Measurements from ENCODE around the gene GASK1B.

Gene GASK1B

DNA sequence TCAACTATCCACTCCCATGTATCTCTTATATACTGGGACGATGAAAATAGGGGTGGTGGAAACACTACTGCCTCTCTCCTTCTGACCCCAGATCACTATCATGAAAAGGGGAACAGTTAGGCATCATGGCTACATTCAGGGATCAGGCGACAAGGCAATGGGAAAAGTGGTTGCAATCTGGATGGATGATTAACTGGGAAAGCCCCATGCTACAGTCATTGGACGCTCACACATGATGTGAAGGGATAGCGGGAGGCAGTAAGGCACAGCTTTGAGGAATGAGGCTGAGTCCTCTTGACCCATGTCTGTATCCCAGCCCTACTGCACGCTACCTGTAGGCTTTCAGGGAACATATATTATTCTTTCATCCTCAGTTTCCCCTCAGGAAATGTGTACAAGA lies 10.2 kb downstream of the GASK1B start:
- Histone ChIP-seq H3K4me1 (ENCODE audit: insufficient read depth, low read length, poor library complexity, severe bottlenecking) (no peaks in the 10 kb centered on the region), H3K9me2 (replicated peaks; ENCODE audit: low read depth, low read length) (no peaks in the 10 kb centered on the region), H3F3A (ENCODE audit: low read depth) (no peaks in the 10 kb centered on the region), H3K9me3 (ENCODE audit: insufficient read depth, low read depth, low read length) (no peaks in the 10 kb centered on the region), H3K4me3 (ENCODE audit: low read length, poor library complexity, severe bottlenecking) (no peak overlapping the region), H3K9ac (ENCODE audit: low read depth, low read length, poor library complexity, severe bottlenecking) (no peak overlapping the region), H3K79me2 (ENCODE audit: insufficient read depth, low read length) (no peaks in the 10 kb centered on the region), H4K20me1 (ENCODE audit: insufficient read depth, low read length, poor library complexity, severe bottlenecking) (no peaks in the 10 kb centered on the region), H3K36me3 (ENCODE audit: insufficient read depth, low read length) (no peaks in the 10 kb centered on the region), H3K4me2 (ENCODE audit: low read depth, low read length, poor library complexity, severe bottlenecking) (no peak overlapping the region), H2AFZ (ENCODE audit: low read length) (no peak overlapping the region), H3K27me3 (ENCODE audit: insufficient read depth, low read length, poor library complexity, severe bottlenecking) (peaks cover 64% of the 10 kb centered on the region)
- TF ChIP-seq, protein P1, sequence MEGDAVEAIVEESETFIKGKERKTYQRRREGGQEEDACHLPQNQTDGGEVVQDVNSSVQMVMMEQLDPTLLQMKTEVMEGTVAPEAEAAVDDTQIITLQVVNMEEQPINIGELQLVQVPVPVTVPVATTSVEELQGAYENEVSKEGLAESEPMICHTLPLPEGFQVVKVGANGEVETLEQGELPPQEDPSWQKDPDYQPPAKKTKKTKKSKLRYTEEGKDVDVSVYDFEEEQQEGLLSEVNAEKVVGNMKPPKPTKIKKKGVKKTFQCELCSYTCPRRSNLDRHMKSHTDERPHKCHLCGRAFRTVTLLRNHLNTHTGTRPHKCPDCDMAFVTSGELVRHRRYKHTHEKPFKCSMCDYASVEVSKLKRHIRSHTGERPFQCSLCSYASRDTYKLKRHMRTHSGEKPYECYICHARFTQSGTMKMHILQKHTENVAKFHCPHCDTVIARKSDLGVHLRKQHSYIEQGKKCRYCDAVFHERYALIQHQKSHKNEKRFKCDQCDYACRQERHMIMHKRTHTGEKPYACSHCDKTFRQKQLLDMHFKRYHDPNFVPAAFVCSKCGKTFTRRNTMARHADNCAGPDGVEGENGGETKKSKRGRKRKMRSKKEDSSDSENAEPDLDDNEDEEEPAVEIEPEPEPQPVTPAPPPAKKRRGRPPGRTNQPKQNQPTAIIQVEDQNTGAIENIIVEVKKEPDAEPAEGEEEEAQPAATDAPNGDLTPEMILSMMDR (conservative IDR thresholded peaks at IDR 0.05; ENCODE audit: low read length), result no peak
- TF ChIP-seq EZH2phosphoT487 (IDR thresholded peaks at IDR 0.05; ENCODE audit: borderline replicate concordance), result no peak

DNA sequence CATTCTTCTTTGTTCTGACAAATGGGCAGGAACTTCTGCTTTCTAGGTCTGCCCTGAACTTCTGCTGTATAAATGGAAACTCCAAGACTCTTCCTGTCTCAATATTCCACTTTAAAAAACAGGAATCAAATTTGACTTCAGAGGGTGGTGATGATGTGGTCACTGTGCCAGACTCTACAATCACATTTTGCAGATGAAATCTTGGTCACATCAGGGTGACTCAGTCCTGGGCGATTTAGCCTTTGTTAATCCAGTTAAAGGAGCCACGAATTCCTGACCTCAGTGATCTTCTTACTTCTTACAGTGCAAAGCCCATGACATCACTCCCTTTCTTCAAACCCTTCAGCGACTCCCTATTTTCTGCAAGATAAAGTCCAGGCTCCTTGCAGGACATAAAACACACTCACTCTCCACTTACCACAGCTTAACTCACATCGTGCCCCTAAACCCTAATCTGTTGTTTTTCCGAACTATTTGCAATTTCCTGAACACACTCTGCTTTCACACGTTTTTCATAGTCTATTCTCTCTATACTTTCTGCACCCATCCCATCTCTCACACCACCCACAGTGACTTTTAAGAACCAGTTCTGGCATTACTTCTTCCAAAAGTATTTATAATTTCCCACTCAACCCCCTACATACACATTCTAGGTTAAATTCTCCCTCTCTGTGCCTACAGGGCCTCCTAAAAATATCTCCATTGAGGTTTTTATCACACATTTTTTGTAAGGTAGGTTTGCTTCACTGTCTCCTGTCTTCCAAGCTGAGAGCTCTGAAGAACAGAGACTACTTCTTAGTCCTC lies 11.1 kb downstream of the GASK1B start:
- Histone ChIP-seq H3K4me1 (ENCODE audit: insufficient read depth, low read length, poor library complexity, severe bottlenecking) (no peaks in the 10 kb centered on the region), H3K27me3 (ENCODE audit: insufficient read depth, low read length, poor library complexity, severe bottlenecking) (peaks cover 73% of the 10 kb centered on the region), H3K36me3 (ENCODE audit: insufficient read depth, low read length) (no peaks in the 10 kb centered on the region), H3K4me3 (ENCODE audit: low read length, poor library complexity, severe bottlenecking) (no peak overlapping the region), H3K9ac (ENCODE audit: low read depth, low read length, poor library complexity, severe bottlenecking) (no peak overlapping the region), H3F3A (ENCODE audit: low read depth) (no peaks in the 10 kb centered on the region), H2AFZ (ENCODE audit: low read length) (no peak overlapping the region), H3K79me2 (ENCODE audit: insufficient read depth, low read length) (no peaks in the 10 kb centered on the region), H3K4me2 (ENCODE audit: low read depth, low read length, poor library complexity, severe bottlenecking) (no peak overlapping the region), H4K20me1 (ENCODE audit: insufficient read depth, low read length, poor library complexity, severe bottlenecking) (no peaks in the 10 kb centered on the region), H3K9me2 (replicated peaks; ENCODE audit: low read depth, low read length) (no peaks in the 10 kb centered on the region), H3K9me3 (ENCODE audit: insufficient read depth, low read depth, low read length) (no peaks in the 10 kb centered on the region)
- no peak for TF ChIP-seq EZH2phosphoT487 (IDR thresholded peaks at IDR 0.05; ENCODE audit: borderline replicate concordance)
- TF ChIP-seq, protein P1 (conservative IDR thresholded peaks at IDR 0.05; ENCODE audit: low read length), result no peak

DNA sequence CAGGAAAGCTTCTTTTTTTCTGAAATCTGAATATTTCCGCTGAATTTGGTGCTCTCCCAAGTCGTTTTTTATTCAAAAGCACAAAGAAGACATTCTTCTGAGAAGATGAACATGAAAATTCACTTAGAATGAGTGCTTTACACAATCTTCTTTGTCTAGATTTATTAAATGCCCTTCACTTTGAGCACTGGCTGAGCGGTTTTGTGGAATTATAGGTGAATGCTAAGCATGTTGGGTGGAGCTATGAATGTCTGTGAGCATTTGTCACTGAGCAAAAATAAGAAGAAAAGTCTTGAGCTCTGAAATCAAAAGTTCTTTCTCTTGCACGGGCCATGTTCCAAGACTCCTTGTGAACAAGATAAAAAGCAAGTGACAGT lies 13.1 kb downstream of the GASK1B start:
- Histone ChIP-seq H2AFZ (ENCODE audit: low read length) (no peak overlapping the region), H3K36me3 (ENCODE audit: insufficient read depth, low read length) (no peaks in the 10 kb centered on the region)

More for the DNA sequence above, 13.1 kb downstream of the GASK1B start:
- Histone ChIP-seq H3K4me1 (ENCODE audit: insufficient read depth, low read length, poor library complexity, severe bottlenecking) (no peaks in the 10 kb centered on the region), H3K27me3 (ENCODE audit: insufficient read depth, low read length, poor library complexity, severe bottlenecking) (peaks cover 68% of the 10 kb centered on the region), H3F3A (ENCODE audit: low read depth) (no peaks in the 10 kb centered on the region), H3K9me2 (replicated peaks; ENCODE audit: low read depth, low read length) (no peaks in the 10 kb centered on the region), H3K9ac (ENCODE audit: low read depth, low read length, poor library complexity, severe bottlenecking) (no peak overlapping the region), H3K9me3 (ENCODE audit: insufficient read depth, low read depth, low read length) (no peaks in the 10 kb centered on the region), H3K79me2 (ENCODE audit: insufficient read depth, low read length) (no peaks in the 10 kb centered on the region), H3K4me3 (ENCODE audit: low read length, poor library complexity, severe bottlenecking) (no peak overlapping the region), H4K20me1 (ENCODE audit: insufficient read depth, low read length, poor library complexity, severe bottlenecking) (no peaks in the 10 kb centered on the region), H3K4me2 (ENCODE audit: low read depth, low read length, poor library complexity, severe bottlenecking) (no peak overlapping the region)
- TF ChIP-seq, protein P1 (conservative IDR thresholded peaks at IDR 0.05; ENCODE audit: low read length), result no peak
- no peak for TF ChIP-seq EZH2phosphoT487 (IDR thresholded peaks at IDR 0.05; ENCODE audit: borderline replicate concordance)

Data from Loucy (cell line).